Measurements from ENCODE around the gene ERC1. TPM values are rescaled to one million over a fixed set of nuclear protein-coding genes. Genes with fewer than 3 reads are reported as not detected.

ERC1 gene
- total and polyA plus RNA-seq, 9 of the 15 experiments (the other 6 are each of a cell fraction or from before 2014, with no cell fraction given) = 0.74 to 11.8 (median 4.8) TPM

GRCh38 chr12:1131811-1132224, 140.8 kb downstream of the ERC1 start (continued):
- no peak for TF ChIP-seq ZSCAN32 (CRISPR knock-in tag; IDR thresholded peaks at IDR 0.05)
- no peak for TF ChIP-seq MEF2A (IDR thresholded peaks at IDR 0.05; ENCODE audit: control insufficient read depth, low read depth, low read length)
- TF ChIP-seq ZNF253 (CRISPR knock-in tag; conservative IDR thresholded peaks at IDR 0.05) = no peak
- no peak for TF ChIP-seq RCOR1 (IDR thresholded peaks at IDR 0.05; ENCODE audit: borderline replicate concordance in 1 of 2, low read depth in 2 of 2, low read length in 2 of 2)
- no peak for TF ChIP-seq THAP12 (CRISPR knock-in tag; IDR thresholded peaks at IDR 0.05)
- no peak for TF ChIP-seq ZNF561 (CRISPR knock-in tag; conservative IDR thresholded peaks at IDR 0.05)
- no peak for TF ChIP-seq ELF2 (CRISPR knock-in tag; IDR thresholded peaks at IDR 0.05)

- Histone ChIP-seq H3K79me2 (ENCODE audit: control insufficient read depth, insufficient read depth, low read length) (no peaks in the 10 kb centered on the region), H3K9ac (ENCODE audit: insufficient read depth in 1 of 2, low read depth in 2 of 2, low read length in 2 of 2) (no peak overlapping the region), H2AFZ (ENCODE audit: low read depth, low read length) (no peak overlapping the region), H3K27me3 (ENCODE audit: control insufficient read depth in 2 of 2, insufficient read depth in 2 of 2, low read length in 2 of 2) (no peaks in the 10 kb centered on the region), H3K9me1 (ENCODE audit: control insufficient read depth, insufficient read depth, low read length) (no peaks in the 10 kb centered on the region), H3K4me2 (ENCODE audit: insufficient read depth, low read length) (no peak overlapping the region), H4K20me1 (replicated peaks; ENCODE audit: control insufficient read depth, insufficient read depth, low read length) (no peaks in the 10 kb centered on the region), H3K36me3 (ENCODE audit: control insufficient read depth, insufficient read depth, low read length) (no peaks in the 10 kb centered on the region), H3K4me3 (no peak overlapping the region), H3K27ac (ENCODE audit: extremely low read depth, low read depth, low read length) (no peak overlapping the region), H3K4me1 (replicated peaks in 1 of 2; ENCODE audit: control insufficient read depth in 2 of 2, insufficient read depth in 2 of 2, low read length in 2 of 2) (peaks cover 0 to 9% of the 10 kb centered on the region in 2 experiments; a peak in 2 of 5 replicates), H3K9me3 (replicated peaks; ENCODE audit: control insufficient read depth, insufficient read depth, low read depth, low read length) (no peaks in the 10 kb centered on the region)
- DNase-seq (ENCODE audit: extremely low read depth in 1 of 4, low spot score in 3 of 4) (no peak), ATAC-seq (no peak), FAIRE-seq (no peak)
- WGBS (ENCODE audit: insufficient coverage, low coverage, missing lambda C conversion rate) = 68% methylated on average over 6 of the region's 6 CpGs
- CTCF ChIA-PET (ENCODE audit: low intra/inter-chr PET ratio) = no interaction called here
- POLR2A ChIA-PET = no interaction called here
- BruUV-seq (replicated peaks) = no TSS peak
- in situ Hi-C loops (cut with MboI) (no loop called here), intact Hi-C loops (cut with micrococcal nuclease) (no loop called here)
- TF ChIP-seq ZNF316 (IDR thresholded peaks at IDR 0.05) (0 out of 2 replicates have a peak, but pooled peaks have one; percentile 3), TEAD1 (CRISPR knock-in tag; IDR thresholded peaks at IDR 0.05) (no peak), L3MBTL2 (IDR thresholded peaks at IDR 0.05) (no peak)
These were observed 141.3 kb downstream of the ERC1 start for GRCh38 chr12:1132311-1132710.

Data from K562 (cell line).